ENCODE data around the gene SEC14L1.
"Not testable (repeated sequence)": the region's sequence is repeated elsewhere in the genome, so short reads cannot be mapped to it uniquely, and the experiment has no call there.

SEC14L1 gene

DNA sequence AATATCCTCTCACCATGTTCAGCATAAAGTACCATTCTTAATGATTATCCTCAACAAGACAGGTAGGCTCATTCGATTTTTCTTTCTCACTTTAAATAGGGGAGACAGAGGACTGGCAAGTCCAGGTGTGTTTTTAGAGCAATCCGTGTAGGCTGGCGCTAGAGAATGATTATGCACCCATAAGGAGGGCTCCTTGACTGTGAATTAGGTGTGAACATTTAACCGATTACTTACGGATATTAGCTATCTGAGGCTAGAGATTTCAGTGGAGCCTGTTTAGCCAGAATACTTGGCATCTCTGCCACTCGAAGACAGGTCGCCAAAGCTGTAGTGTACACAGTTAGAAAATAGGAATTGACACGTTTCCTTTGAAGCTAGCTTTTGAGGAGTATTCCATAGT lies 1.9 kb downstream of the SEC14L1 start:
- DNase-seq (ENCODE audit: low read depth): no peak

GRCh38 chr17:77143306-77143705 lies 2.5 kb downstream of the SEC14L1 start:
- DNase-seq (ENCODE audit: low read depth): no peak

DNA sequence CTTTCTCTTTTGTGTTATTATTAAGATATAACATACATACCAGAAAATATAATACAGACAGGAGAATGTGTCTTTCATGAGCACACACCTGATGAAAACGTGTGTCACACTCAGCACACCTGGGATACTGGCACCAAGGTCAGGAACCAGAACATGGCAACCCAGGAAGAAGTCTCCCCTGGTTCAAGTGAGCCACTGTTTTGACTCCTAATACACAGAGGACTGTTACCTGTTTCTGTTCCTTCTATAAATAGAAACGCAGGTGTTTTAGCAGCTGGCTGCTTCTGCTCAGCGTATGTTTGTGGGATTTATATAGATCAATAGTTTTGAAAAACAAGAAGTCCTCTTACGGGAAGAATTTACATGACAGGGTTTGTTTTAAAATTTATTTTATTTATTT lies 3.5 kb downstream of the SEC14L1 start:
- no peak for DNase-seq (ENCODE audit: low read depth)

- no peak for DNase-seq (ENCODE audit: low read depth)
Observed at GRCh38 chr17:77145224-77145611, 4.4 kb downstream of the SEC14L1 start.

- DNase-seq (ENCODE audit: low read depth): no peak
Observed at GRCh38 chr17:77145612-77146245, 5.0 kb downstream of the SEC14L1 start.

DNA sequence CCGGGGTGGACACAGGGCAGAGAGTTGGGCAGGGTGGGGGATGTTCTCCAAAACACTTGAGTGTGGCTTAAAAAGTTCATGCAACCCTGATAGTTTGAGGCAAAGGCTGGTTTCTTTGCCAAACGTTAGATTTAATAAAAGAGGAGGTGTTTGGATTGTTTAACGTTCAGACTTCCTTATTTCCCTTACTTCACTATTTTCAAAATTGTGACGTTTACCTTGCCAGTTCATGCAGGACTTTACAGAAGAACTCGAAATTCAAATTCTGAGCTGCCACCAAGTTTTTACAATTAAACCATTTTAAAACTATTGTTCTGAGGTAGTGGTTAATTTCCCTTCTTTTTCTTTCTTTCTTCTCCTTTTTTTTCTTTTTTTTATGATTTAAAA lies 5.5 kb downstream of the SEC14L1 start:
- DNase-seq (ENCODE audit: low read depth): no peak

GRCh38 chr17:77146882-77147281 lies 6.1 kb downstream of the SEC14L1 start:
- no peak for DNase-seq (ENCODE audit: low read depth)

DNA sequence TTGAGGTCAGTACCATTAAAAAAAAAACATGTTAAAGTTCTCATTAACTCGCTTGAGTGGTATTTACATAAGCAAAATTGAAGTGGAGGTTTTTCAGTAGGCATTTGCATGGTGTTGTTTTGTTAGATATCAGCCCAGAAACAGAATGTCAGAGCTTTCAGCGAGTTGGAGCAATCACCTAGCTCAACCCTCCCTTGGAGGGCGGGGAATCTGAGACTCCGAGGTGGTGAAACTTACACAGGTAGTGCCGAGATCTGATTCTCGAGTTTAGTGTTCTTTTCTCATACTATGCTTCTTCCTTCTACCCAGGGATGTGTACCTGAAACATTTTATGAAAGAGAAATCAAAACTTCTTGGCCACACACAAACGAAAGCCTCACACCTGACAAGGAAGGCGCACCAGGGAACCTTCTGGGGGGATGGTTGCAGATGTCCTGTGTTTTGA lies 6.6 kb downstream of the SEC14L1 start:
- no peak for DNase-seq (ENCODE audit: low read depth)

DNA sequence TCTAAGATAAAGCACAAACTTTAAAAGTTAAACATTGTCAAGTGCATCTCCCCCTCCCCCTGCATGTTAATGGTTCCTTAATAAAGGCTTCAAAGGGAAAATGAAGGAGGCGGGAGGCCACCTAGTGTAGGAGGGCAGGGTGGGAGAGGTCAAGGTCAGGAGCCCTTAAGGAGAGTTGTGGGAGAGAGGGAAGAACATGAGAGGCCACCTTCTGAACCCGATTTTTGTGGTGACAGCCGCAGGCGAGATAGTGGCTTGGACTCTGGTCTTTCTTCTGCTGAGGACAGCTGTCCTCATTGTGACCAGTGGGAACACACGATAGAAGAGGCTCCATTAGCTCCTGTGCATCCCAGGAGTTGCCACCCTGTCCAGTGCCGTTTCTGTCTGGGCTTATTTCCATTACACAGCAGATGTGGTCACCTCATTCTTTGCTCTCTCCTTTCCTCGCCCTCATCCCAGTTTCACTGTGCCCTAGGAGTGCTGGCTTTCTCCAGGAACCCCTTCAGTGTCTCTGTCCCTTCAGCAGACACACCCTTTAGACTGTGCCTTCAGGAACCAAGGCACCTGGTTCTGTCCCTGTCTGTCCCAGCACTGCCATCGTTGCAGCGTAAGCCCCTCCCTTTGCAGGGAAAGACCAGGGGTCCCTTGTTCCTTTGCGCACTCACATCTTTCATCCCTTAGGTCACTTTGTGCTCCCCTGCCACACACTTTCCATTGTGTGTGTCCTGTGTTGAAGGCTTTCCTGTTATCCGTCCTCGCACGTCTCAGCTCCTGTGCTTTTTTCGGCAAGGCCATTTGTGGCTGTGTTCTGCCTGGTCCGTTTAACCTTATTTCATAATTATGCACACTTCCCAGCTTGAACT lies 7.5 kb downstream of the SEC14L1 start:
- DNase-seq (ENCODE audit: low read depth): no peak

GRCh38 chr17:77148940-77149510 lies 8.3 kb downstream of the SEC14L1 start:
- no peak for DNase-seq (ENCODE audit: low read depth)

- no peak for DNase-seq (ENCODE audit: low read depth)
Observed at GRCh38 chr17:77150196-77150595, 9.4 kb downstream of the SEC14L1 start.

- DNase-seq (ENCODE audit: low read depth): no peak
Observed at GRCh38 chr17:77151186-77151585, 10.4 kb downstream of the SEC14L1 start.

- not testable (repeated sequence) for DNase-seq (ENCODE audit: low read depth)
Observed at GRCh38 chr17:77152056-77152455, 11.3 kb downstream of the SEC14L1 start.

DNA sequence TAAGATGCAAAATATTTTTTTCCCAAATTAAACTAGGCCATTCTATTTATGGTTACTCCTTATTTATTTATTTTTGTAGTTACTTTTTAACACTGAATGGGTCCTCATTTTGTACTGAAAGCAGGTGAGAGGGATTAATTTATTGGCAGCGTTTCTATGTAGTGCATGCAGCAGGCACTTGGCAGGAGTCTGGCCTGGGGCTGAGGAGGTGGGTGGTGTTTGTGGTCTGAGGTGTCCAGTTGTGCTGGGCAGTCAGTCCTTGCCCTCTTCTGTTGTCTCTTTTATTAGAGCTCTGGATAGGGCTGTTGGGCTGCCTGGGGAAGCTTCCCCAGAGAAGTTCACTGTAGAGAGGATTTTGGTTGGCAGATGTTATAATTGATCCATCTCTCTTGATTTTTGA lies 12.7 kb downstream of the SEC14L1 start:
- no peak for DNase-seq (ENCODE audit: low read depth)

DNA sequence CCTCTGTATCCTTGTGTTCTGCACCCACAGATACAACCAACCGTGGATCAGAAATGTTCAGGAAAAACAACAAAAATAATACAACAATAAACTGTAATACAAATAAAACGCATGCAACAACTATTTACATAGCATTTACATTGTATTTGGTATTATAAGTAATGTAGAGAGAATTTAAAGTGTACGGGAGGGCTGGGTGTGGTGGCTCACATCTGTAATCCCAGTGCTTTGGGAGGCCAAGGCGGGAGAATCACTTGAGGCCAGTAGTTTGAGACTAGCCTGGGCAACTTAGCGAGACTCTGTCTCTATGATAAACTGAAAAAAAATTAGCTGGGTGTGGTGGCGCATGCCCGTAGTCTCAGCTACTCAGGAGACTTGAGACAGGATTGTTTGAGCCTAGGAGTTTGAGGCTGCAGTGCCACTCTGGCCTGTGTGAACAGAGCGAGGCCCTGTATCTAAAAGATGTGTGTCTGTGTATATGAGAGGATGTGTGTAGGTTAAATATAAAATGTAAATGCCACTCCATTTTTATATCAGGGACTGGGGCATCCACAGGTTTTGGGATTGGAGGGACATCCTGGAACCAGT lies 13.3 kb downstream of the SEC14L1 start:
- no peak for DNase-seq (ENCODE audit: low read depth)

- no peak for DNase-seq (ENCODE audit: low read depth)
Observed at GRCh38 chr17:77155125-77155524, 14.4 kb downstream of the SEC14L1 start.

GRCh38 chr17:77157766-77158165 lies 17.0 kb downstream of the SEC14L1 start:
- not testable (repeated sequence) for DNase-seq (ENCODE audit: low read depth)

DNA sequence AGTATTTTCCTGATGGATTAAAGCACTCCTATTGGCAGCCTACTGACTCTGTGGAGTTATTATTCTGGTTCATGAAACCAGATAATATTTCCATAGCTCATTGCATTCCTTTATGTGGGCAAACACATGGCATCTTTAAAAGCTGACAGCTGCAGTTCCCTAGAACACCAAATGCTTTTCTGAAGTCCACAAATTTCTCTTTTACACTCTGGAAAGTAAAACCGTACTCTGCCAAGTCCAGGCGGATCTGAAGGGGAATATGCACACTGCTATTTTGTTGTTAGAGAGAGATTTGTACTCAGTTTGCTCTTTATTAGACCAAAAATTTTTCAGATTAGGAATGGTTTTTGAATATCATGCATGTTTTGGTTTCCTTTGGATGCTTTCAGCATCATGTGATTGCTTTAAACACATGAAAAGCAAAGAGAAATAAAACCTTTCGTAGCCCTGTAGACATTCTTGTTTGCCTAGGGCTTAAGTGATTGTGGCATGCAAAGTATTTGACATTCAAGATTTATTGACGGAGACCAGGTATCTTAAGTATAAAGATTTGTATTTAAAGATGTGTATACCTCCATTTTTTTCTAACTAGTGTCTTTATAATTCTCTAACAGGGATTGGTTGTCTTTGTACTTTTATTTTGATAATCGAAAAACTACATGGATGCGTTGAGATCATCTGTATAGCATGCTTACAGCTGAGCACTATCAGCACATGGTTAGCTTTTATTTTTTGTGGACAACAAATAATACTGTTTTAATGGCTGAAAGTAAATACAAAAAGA lies 19.5 kb downstream of the SEC14L1 start:
- no peak for DNase-seq (ENCODE audit: low read depth)

- DNase-seq (ENCODE audit: low read depth): no peak
Observed at GRCh38 chr17:77160875-77161530, 20.2 kb downstream of the SEC14L1 start.

GRCh38 chr17:77161953-77162352 lies 21.2 kb downstream of the SEC14L1 start:
- no peak for DNase-seq (ENCODE audit: low read depth)

GRCh38 chr17:77163001-77163400 lies 22.2 kb downstream of the SEC14L1 start:
- DNase-seq (ENCODE audit: low read depth): no peak
